Mesendoderm (in vitro differentiated cells): ENCODE measurements around the gene COL2A1.

Experiments
- DNase-seq: peaks from one replicate; pipeline ENCODE4 v3.0.0; 2013
- H2AK5ac ChIP-seq: 2 replicates; pipeline ENCODE4 v1.6.1; 2013; ENCODE audit warnings: low read length, inconsistent platforms
- H2BK120ac ChIP-seq: 2 replicates; pipeline ENCODE4 v1.6.1; 2013; ENCODE audit warnings: low read depth, mild to moderate bottlenecking, low read length, moderate library complexity, mixed read lengths
- H2BK15ac ChIP-seq: replicated peaks from 2 replicates; pipeline ENCODE4 v1.6.1; 2013; ENCODE audit warnings: low read depth, mild to moderate bottlenecking, moderate library complexity
- H2BK5ac ChIP-seq: 2 replicates; pipeline ENCODE4 v1.6.1; 2013; ENCODE audit warnings: low read length, inconsistent platforms
- H3K18ac ChIP-seq: 2 replicates; pipeline ENCODE4 v1.6.1; 2013; ENCODE audit warnings: mild to moderate bottlenecking, low read length, mixed read lengths
- H3K23ac ChIP-seq: one replicate; pipeline ENCODE4 v1.6.1; 2013; ENCODE audit warnings: low read length
- H3K27ac ChIP-seq: 2 replicates; pipeline ENCODE4 v1.5.1; 2013; ENCODE audit warnings: low read depth, mild to moderate bottlenecking, inconsistent platforms, low read length, moderate library complexity
- H3K27me3 ChIP-seq: 2 replicates; pipeline ENCODE4 v1.6.1; 2013; ENCODE audit warnings: low read length, control low read depth, mild to moderate bottlenecking, inconsistent platforms; ENCODE audit not compliant: insufficient read depth, poor library complexity
- H3K36me3 ChIP-seq: 2 replicates; pipeline ENCODE4 v1.6.1; 2013; ENCODE audit warnings: low read length, inconsistent platforms; ENCODE audit not compliant: control insufficient read depth, insufficient read depth
- H3K4ac ChIP-seq: one replicate; pipeline ENCODE4 v1.6.1; 2013; ENCODE audit warnings: low read depth, mild to moderate bottlenecking, low read length, moderate library complexity
- H3K4me1 ChIP-seq: 2 replicates; pipeline ENCODE4 v1.6.1; 2013; ENCODE audit warnings: low read depth, low read length, inconsistent platforms; ENCODE audit not compliant: control insufficient read depth
- H3K4me2 ChIP-seq: 2 replicates; pipeline ENCODE4 v1.6.1; 2013; ENCODE audit warnings: low read length
- H3K4me3 ChIP-seq: 2 replicates; pipeline ENCODE4 v1.5.1; 2013; ENCODE audit warnings: mild to moderate bottlenecking, low read length
- H3K56ac ChIP-seq: one replicate; pipeline ENCODE4 v1.6.1; 2013; ENCODE audit warnings: low read length
- H3K79me1 ChIP-seq: 2 replicates; pipeline ENCODE4 v1.6.1; 2013; ENCODE audit warnings: low read length, inconsistent platforms
- H3K79me2 ChIP-seq: 2 replicates; pipeline ENCODE4 v1.6.1; 2013; ENCODE audit warnings: mild to moderate bottlenecking, low read length; ENCODE audit not compliant: control insufficient read depth, insufficient read depth
- H3K9ac ChIP-seq: 2 replicates; pipeline ENCODE4 v1.6.1; 2013; ENCODE audit warnings: low read length, inconsistent platforms
- H4K5ac ChIP-seq: one replicate; pipeline ENCODE4 v1.6.1; 2013; ENCODE audit warnings: low read length
- H4K8ac ChIP-seq: one replicate; pipeline ENCODE4 v1.6.1; 2013; ENCODE audit warnings: low read depth, mild to moderate bottlenecking, control low read depth, low read length, moderate library complexity
- WGBS: extraction: QIAGEN DNeasy Blood & Tissue Kit; methylation state at CpG from one replicate; pipeline ENCODE4 v1.1.7; 2013; ENCODE audit warnings: low lambda C conversion rate, missing lambda C conversion rate; ENCODE audit not compliant: insufficient coverage; ENCODE audit errors: extremely low coverage; 5-methylcytosine and 5-hydroxymethylcytosine counted together

COL2A1 gene

GRCh38 chr12:48024735-48025134, 20.5 kb upstream of the COL2A1 start:
- Histone ChIP-seq H3K4me2 (no peak overlapping the region), H2BK15ac (no peak overlapping the region), H4K5ac (no peak overlapping the region), H3K27ac (no peak overlapping the region), H2BK120ac (no peak overlapping the region), H3K79me1 (no peaks in the 10 kb centered on the region), H3K9ac (no peak overlapping the region), H3K23ac (no peak overlapping the region), H3K36me3 (no peaks in the 10 kb centered on the region), H3K56ac (no peak overlapping the region), H2BK5ac (no peak overlapping the region), H3K4me1 (peaks cover 6% of the 10 kb centered on the region), H3K18ac (no peak overlapping the region), H3K27me3 (peaks cover 34% of the 10 kb centered on the region), H3K79me2 (no peaks in the 10 kb centered on the region), H4K8ac (no peak overlapping the region), H3K4me3 (no peak overlapping the region), H3K4ac (no peak overlapping the region), H2AK5ac (no peak overlapping the region)
- no peak for DNase-seq
- WGBS = no CpG with 5 or more reads among the region's 9 CpGs

- no peak overlapping the region for H2AK5ac ChIP-seq
- H4K8ac ChIP-seq = no peak overlapping the region
- no CpG with 5 or more reads among the region's 5 CpGs for WGBS
- no peak overlapping the region for H3K9ac ChIP-seq
- H4K5ac ChIP-seq = no peak overlapping the region
- no peak overlapping the region for H3K18ac ChIP-seq
- H3K79me2 ChIP-seq = no peaks in the 10 kb centered on the region
- H3K4me3 ChIP-seq = no peak overlapping the region
- H3K27me3 ChIP-seq = peaks cover 42% of the 10 kb centered on the region
- H3K4me1 ChIP-seq = peaks cover 6% of the 10 kb centered on the region
- H3K27ac ChIP-seq = no peak overlapping the region
- no peaks in the 10 kb centered on the region for H3K36me3 ChIP-seq
- H3K4me2 ChIP-seq = no peak overlapping the region
- H2BK5ac ChIP-seq = no peak overlapping the region
- no peak overlapping the region for H2BK120ac ChIP-seq
- no peak overlapping the region for H3K56ac ChIP-seq
- H3K23ac ChIP-seq = no peak overlapping the region
- peak; percentile 65 for DNase-seq
- H3K79me1 ChIP-seq = no peaks in the 10 kb centered on the region
- H3K4ac ChIP-seq = no peak overlapping the region
- no peak overlapping the region for H2BK15ac ChIP-seq
These were observed 19.1 kb upstream of the COL2A1 start for GRCh38 chr12:48023386-48023785.

GRCh38 chr12:48022676-48023385, 18.6 kb upstream of the COL2A1 start:
- no peak overlapping the region for H3K4ac ChIP-seq
- no peak overlapping the region for H3K27ac ChIP-seq
- H3K4me2 ChIP-seq = no peak overlapping the region
- H2BK120ac ChIP-seq = no peak overlapping the region
- H3K79me1 ChIP-seq = no peaks in the 10 kb centered on the region
- H3K56ac ChIP-seq = no peak overlapping the region
- no peak overlapping the region for H4K5ac ChIP-seq
- no peaks in the 10 kb centered on the region for H3K79me2 ChIP-seq
- no CpG with 5 or more reads among the region's 7 CpGs for WGBS
- H3K23ac ChIP-seq = no peak overlapping the region
- H3K4me1 ChIP-seq = peaks cover 6% of the 10 kb centered on the region
- H3K36me3 ChIP-seq = no peaks in the 10 kb centered on the region
- DNase-seq = peak; percentile 32
- H2BK15ac ChIP-seq = no peak overlapping the region
- H3K27me3 ChIP-seq = peaks cover 47% of the 10 kb centered on the region
- no peak overlapping the region for H3K18ac ChIP-seq
- no peak overlapping the region for H4K8ac ChIP-seq
- no peak overlapping the region for H3K9ac ChIP-seq
- no peak overlapping the region for H3K4me3 ChIP-seq
- no peak overlapping the region for H2AK5ac ChIP-seq
- H2BK5ac ChIP-seq = no peak overlapping the region

GRCh38 chr12:48022180-48022521, 17.9 kb upstream of the COL2A1 start:
- H3K23ac ChIP-seq = no peak overlapping the region
- no peak overlapping the region for H2BK5ac ChIP-seq
- H2AK5ac ChIP-seq = no peak overlapping the region
- no peak overlapping the region for H3K27ac ChIP-seq
- H2BK120ac ChIP-seq = no peak overlapping the region
- no peaks in the 10 kb centered on the region for H3K36me3 ChIP-seq
- no CpG with 5 or more reads among the region's 3 CpGs for WGBS
- DNase-seq = no peak
- H3K4me2 ChIP-seq = no peak overlapping the region
- peaks cover 52% of the 10 kb centered on the region for H3K27me3 ChIP-seq
- H3K79me2 ChIP-seq = no peaks in the 10 kb centered on the region
- no peak overlapping the region for H3K18ac ChIP-seq
- H3K4ac ChIP-seq = no peak overlapping the region
- H3K4me1 ChIP-seq = peaks cover 6% of the 10 kb centered on the region
- H4K5ac ChIP-seq = no peak overlapping the region
- no peak overlapping the region for H3K4me3 ChIP-seq
- no peak overlapping the region for H3K9ac ChIP-seq
- no peaks in the 10 kb centered on the region for H3K79me1 ChIP-seq
- H4K8ac ChIP-seq = no peak overlapping the region
- no peak overlapping the region for H3K56ac ChIP-seq
- no peak overlapping the region for H2BK15ac ChIP-seq

- H3K27ac ChIP-seq = no peak overlapping the region
- H3K27me3 ChIP-seq = peaks cover 54% of the 10 kb centered on the region
- H3K23ac ChIP-seq = no peak overlapping the region
- H3K18ac ChIP-seq = no peak overlapping the region
- H3K4me3 ChIP-seq = no peak overlapping the region
- no CpG with 5 or more reads among the region's 5 CpGs for WGBS
- H3K79me1 ChIP-seq = no peaks in the 10 kb centered on the region
- H2BK120ac ChIP-seq = no peak overlapping the region
- H3K4me1 ChIP-seq = peaks cover 6% of the 10 kb centered on the region
- H3K79me2 ChIP-seq = no peaks in the 10 kb centered on the region
- no peak overlapping the region for H4K5ac ChIP-seq
- H3K4me2 ChIP-seq = no peak overlapping the region
- DNase-seq = peak; percentile 99
- H3K56ac ChIP-seq = no peak overlapping the region
- H2BK5ac ChIP-seq = no peak overlapping the region
- no peaks in the 10 kb centered on the region for H3K36me3 ChIP-seq
- H3K9ac ChIP-seq = no peak overlapping the region
- H2AK5ac ChIP-seq = no peak overlapping the region
- H3K4ac ChIP-seq = no peak overlapping the region
- no peak overlapping the region for H2BK15ac ChIP-seq
- no peak overlapping the region for H4K8ac ChIP-seq
These were observed 17.4 kb upstream of the COL2A1 start for GRCh38 chr12:48021485-48022179.
